ENCODE measurements around the gene FNDC11.

FNDC11 gene

DNA sequence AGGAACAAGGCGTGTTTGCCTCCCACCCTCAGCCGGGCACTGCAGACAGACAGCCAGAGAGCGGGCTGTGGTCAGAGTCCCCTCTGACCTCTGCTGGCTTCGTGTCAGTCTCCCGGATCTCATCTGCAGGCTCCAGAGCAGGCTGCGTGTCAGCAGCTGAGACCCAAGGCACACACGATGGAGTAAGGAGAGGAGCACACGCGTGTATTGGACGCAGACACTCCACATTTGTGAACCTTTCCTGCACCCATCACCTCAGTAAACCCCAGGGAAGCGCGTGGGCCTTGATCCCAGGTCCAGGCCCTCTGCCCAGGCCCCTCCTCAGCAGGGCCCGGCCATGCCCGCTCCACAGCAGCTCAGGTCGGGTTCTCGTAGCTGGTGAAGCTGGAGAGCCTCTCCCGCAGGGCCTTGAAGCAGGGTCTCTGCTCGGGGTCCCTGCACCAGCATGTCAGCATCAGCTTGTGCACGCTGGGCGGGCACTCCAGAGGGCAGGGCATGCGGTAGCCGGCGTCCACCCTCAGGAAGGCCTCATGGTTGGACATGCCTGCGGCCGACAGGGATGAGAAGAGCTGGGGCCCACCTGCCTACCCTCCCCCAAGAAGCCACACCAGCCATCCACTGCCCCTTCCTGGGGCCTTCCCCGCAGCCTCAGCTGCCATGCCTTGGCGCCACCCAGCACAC lies 24.6 kb upstream of the FNDC11 start:
- TF ChIP-seq, protein P1, sequence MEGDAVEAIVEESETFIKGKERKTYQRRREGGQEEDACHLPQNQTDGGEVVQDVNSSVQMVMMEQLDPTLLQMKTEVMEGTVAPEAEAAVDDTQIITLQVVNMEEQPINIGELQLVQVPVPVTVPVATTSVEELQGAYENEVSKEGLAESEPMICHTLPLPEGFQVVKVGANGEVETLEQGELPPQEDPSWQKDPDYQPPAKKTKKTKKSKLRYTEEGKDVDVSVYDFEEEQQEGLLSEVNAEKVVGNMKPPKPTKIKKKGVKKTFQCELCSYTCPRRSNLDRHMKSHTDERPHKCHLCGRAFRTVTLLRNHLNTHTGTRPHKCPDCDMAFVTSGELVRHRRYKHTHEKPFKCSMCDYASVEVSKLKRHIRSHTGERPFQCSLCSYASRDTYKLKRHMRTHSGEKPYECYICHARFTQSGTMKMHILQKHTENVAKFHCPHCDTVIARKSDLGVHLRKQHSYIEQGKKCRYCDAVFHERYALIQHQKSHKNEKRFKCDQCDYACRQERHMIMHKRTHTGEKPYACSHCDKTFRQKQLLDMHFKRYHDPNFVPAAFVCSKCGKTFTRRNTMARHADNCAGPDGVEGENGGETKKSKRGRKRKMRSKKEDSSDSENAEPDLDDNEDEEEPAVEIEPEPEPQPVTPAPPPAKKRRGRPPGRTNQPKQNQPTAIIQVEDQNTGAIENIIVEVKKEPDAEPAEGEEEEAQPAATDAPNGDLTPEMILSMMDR (IDR thresholded peaks at IDR 0.05; ENCODE audit: extremely low read depth, missing control alignments): no peak
- no peak for DNase-seq (ENCODE audit: low spot score)

DNA sequence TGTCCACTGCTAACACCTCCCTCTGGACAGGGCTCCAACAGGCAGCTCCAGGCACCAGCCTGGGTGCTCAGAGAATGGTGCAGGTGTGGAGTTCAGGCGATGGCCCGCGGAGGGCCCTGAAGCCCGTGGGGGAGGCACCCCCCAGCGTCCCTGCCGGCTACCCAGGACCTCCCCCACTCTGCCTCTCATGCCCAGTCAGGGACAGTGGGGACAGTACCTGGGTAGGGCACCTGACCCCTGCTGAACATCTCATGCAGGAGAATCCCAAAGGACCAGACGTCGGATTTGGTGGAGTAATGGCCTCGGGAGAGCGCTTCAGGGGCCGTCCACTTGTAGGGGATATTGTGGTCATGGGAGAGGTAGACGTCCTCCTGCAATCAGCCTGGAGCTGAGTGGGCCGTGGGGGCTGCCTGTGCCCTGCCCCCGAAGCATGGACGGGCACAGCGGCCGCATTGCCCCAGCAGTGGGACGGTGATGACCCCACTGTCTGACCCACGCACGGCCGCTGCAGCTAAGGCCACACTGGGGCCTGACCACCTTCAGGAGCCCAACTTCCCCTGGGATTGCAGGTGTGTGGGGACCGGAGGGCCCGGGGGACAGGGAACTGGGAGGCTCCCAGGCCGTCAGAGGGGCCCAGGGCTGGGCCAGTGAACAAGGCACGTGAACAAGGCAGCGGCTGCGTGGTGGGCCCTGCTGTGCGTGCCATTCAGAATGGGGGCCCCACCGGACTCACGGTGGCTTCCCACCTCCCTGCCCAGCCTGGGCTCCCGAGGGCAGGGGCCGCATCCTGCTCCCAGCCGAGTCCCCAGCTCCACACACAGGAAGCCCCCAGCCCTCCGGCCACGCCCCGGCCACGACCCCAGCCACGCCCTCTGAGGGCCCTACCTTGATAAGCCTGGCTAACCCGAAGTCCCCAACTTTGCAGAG lies 23.8 kb upstream of the FNDC11 start:
- TF ChIP-seq, protein P1 (IDR thresholded peaks at IDR 0.05; ENCODE audit: extremely low read depth, missing control alignments): no peak
- DNase-seq (ENCODE audit: low spot score): no peak

DNA sequence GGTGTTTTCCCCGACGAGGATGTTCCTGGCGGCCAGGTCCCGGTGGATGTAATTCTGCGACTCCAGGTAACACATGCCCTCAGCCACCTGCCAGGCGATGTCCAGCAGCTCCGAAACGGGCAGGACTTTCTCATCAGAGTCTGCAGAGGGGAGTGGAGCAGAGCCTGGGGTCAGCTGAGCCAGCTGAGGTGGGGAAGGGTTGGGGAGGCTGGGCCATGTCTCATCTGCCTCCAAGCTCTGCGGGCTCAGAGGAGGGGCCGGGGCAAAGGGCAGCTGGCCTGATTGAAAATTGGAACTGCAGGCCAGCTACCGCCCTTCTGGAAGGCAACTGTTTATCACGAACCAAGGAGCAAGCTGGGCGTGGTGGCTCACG lies 23.2 kb upstream of the FNDC11 start:
- TF ChIP-seq, protein P1 (IDR thresholded peaks at IDR 0.05; ENCODE audit: extremely low read depth, missing control alignments): no peak
- DNase-seq (ENCODE audit: low spot score): no peak

DNA sequence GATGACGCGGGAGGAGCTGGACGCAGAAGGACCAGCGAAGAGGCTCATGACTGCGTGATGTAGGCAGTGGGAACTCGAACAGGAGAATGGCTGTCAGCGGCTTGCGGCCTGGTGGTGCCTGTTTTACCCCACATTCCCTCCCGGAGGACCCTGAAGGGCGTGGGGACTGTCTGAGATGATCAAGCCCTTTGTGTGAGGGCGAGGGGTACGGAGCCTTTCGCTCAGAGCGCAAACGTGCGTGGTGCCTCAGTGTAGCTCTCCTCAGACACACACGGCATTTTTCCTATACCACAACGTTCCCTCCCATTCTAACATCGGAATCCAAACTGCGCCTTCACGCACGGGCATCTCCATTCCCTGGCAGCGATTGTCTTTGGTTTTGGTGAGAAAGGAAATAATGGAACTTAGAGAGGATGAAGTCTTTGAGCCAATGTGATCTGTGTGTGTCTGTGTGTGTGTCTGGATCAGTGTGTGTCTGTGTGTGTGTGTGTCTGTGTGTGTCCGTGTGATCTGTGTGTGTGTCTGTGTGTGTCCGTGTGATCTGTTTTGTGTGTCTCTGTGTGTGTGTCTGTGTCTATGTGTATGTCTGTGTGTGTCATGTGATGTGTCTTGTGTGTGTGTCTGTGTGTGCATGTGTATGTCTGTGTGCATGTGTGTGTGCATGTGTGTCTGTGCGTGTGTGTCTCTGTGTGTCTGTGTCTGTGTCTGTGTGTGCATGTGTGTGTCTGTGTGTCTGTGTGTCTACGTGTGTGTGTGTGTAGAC lies 22.1 kb upstream of the FNDC11 start:
- DNase-seq (ENCODE audit: low spot score): no peak
- TF ChIP-seq, protein P1 (IDR thresholded peaks at IDR 0.05; ENCODE audit: extremely low read depth, missing control alignments): no peak

DNA sequence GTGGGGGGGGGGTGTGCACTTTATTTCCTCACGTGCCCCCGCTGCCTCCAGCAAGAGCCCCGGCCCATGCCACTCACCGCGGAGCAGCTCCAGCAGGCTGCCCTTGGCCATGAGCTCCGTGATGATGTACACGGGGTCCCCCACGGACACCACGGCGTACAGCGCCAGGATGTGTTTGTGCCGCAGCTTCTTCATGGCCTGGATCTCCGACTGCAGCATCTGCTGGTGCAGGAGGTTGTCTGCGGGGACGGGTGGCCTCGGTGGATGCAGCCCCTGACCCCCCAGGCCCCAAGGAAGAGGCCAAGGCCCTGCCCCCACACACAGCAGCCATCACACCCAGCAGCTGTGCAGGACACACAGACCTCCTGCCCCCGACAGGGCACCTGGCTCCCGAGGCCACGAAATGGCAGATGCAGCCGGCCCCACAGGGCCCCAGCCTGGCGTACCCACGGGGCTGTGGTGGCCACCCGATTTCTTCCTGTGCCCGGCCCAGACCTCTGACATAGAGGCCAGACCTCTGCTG lies 21.4 kb upstream of the FNDC11 start:
- TF ChIP-seq, protein P1 (IDR thresholded peaks at IDR 0.05; ENCODE audit: extremely low read depth, missing control alignments): no peak
- no peak for DNase-seq (ENCODE audit: low spot score)

DNA sequence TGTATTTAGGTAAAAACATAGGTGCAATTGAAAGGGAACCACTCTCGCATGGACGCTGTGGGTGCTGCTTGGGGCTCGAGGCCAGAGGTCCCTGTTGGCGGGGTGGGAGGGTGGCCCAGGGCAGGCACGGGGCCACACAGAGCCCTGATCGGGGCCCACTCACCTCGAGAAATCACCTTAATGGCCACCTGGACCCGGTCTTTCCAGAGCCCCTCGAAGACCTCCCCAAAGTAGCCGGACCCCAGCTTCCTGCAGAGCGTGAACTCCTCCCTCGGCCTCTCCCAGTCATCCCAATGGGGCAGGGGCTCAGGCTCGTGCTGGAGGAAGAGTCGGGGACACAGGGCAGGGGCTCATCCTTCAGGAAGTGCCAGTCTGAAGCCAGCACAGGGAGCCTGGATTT lies 20.6 kb upstream of the FNDC11 start:
- TF ChIP-seq, protein P1 (IDR thresholded peaks at IDR 0.05; ENCODE audit: extremely low read depth, missing control alignments): no peak

More for the DNA sequence above, 20.6 kb upstream of the FNDC11 start:
- DNase-seq (ENCODE audit: low spot score): no peak

Measured in GM20000 (cell line).